ENCODE data around the gene MAP2. TPM values are rescaled to one million over a fixed set of nuclear protein-coding genes. Genes with fewer than 3 reads are reported as not detected.
A peak's percentile ranks its signal among the peaks of the same experiment; 100 is the strongest.

The MAP2 gene
- total RNA-seq, 1 experiment from 2014 or later: 7.6 TPM

- no peak for TF ChIP-seq ZNF423 (CRISPR knock-in tag; IDR thresholded peaks at IDR 0.05)
- no peak for TF ChIP-seq ZNF281 (CRISPR knock-in tag; IDR thresholded peaks at IDR 0.05)
Observed at GRCh38 chr2:209470466-209470865, 46.6 kb downstream of the MAP2 start (continued).

- DNase-seq (ENCODE audit: low spot score): no peak
- Mint-ChIP-seq H3K9me3 (no peaks in the 10 kb centered on the region), H3K4me1 (peaks cover 14% of the 10 kb centered on the region), H3K4me3 (no peak overlapping the region), H3K27me3 (ENCODE audit: low read depth) (peaks cover 6% of the 10 kb centered on the region; the same call in 1 of the 2 replicates), H3K36me3 (no peaks in the 10 kb centered on the region), H3K27ac (no peak overlapping the region)
- TF ChIP-seq ZNF532 (CRISPR knock-in tag; IDR thresholded peaks at IDR 0.05; ENCODE audit: borderline replicate concordance) (no peak), JUN (CRISPR knock-in tag; IDR thresholded peaks at IDR 0.05) (no peak), ZNF512 (CRISPR knock-in tag; IDR thresholded peaks at IDR 0.05; ENCODE audit: borderline replicate concordance) (no peak), ETV6 (CRISPR knock-in tag; IDR thresholded peaks at IDR 0.05) (no peak), MYBL2 (CRISPR knock-in tag; IDR thresholded peaks at IDR 0.05) (no peak), ESRRA (CRISPR knock-in tag; IDR thresholded peaks at IDR 0.05; ENCODE audit: borderline replicate concordance) (no peak), PRRX2 (CRISPR knock-in tag; IDR thresholded peaks at IDR 0.05) (no peak), ZNF281 (CRISPR knock-in tag; IDR thresholded peaks at IDR 0.05) (no peak)
- ChIA-PET POLR2A (no interaction called here), CTCF (no interaction called here)
- no peak for ATAC-seq
Observed at GRCh38 chr2:209471037-209471436, 47.2 kb downstream of the MAP2 start.

- peak; percentile 51 for ATAC-seq
- Mint-ChIP-seq H3K36me3 (no peaks in the 10 kb centered on the region), H3K9me3 (no peaks in the 10 kb centered on the region), H3K4me3 (no peak overlapping the region), H3K27ac (no peak overlapping the region; the same call in 1 of the 2 replicates), H3K27me3 (ENCODE audit: low read depth) (0 out of 2 replicates have a peak, but pooled peaks cover under 1% of the 10 kb centered on the region), H3K4me1 (peaks cover 14% of the 10 kb centered on the region)
- ChIA-PET CTCF (no interaction called here), POLR2A (interaction anchor here (0.6 kb wide), 1 partner anchor 260 kb away, joined by 4 read pairs; no protein-coding TSS in a partner anchor)
- no peak for DNase-seq (ENCODE audit: low spot score)
- TF ChIP-seq TCF7 (CRISPR knock-in tag; IDR thresholded peaks at IDR 0.05; ENCODE audit: low read depth): no peak
- TF ChIP-seq IRF2 (CRISPR knock-in tag; IDR thresholded peaks at IDR 0.05; ENCODE audit: borderline replicate concordance, low read depth): no peak
- TF ChIP-seq ZNF317 (CRISPR knock-in tag; IDR thresholded peaks at IDR 0.05; ENCODE audit: borderline replicate concordance, low read depth): no peak
- TF ChIP-seq GRHL2 (CRISPR knock-in tag; IDR thresholded peaks at IDR 0.05; ENCODE audit: insufficient replicate concordance, severe bottlenecking): no peak
- no peak for TF ChIP-seq HMGXB4 (CRISPR knock-in tag; IDR thresholded peaks at IDR 0.05)
- no peak for TF ChIP-seq PREB (CRISPR knock-in tag; IDR thresholded peaks at IDR 0.05; ENCODE audit: borderline replicate concordance)
- TF ChIP-seq CREB1 (CRISPR knock-in tag; IDR thresholded peaks at IDR 0.05): no peak
Observed at GRCh38 chr2:209472112-209472832, 48.4 kb downstream of the MAP2 start.
